Uterus (tissue), 2 donors: ENCODE results near the gene RBMS1.

ENCODE experiments used
- POLR2A ChIP-seq, 2 donors: fragments of 450-650 bp; IDR thresholded peaks; one replicate each; pipeline ENCODE4 v1.6.1; 2016; ENCODE audit warnings: antibody characterized with exemption in 2 of 2, mild to moderate bottlenecking in 1 of 2, moderate library complexity in 1 of 2
- TF ChIP-seq, protein P1 (sequence below), 4 experiments: fragments of 200-600 bp in 2 of 4; fragments of 450-650 bp in 2 of 4; sonication (generic) in 2 of 4; IDR thresholded peaks; one replicate each; pipeline ENCODE4 v1.5.1; 2016 to 2019; ENCODE audit warnings: antibody characterized with exemption in 4 of 4, mild to moderate bottlenecking in 2 of 4, moderate library complexity in 1 of 4

DNA sequence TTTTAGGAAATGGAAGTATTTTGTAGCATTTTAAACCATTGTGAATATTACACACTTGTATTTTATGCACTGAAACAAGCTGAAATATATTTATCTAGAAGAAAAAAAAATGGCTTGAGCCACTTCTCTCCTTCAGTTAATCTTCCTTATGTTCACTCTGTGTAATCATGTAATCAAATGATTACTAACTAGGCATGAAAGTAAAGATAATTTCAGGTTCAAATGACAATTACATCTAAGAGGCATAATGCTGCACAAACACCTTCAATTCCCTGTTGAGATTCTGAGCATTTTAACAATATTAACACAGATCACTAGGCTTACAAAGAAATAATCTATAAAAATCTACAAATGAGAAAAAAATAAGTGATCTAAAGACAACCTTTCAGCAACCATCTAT, 173.9 kb downstream of the RBMS1 start:
- TF ChIP-seq, protein P1, sequence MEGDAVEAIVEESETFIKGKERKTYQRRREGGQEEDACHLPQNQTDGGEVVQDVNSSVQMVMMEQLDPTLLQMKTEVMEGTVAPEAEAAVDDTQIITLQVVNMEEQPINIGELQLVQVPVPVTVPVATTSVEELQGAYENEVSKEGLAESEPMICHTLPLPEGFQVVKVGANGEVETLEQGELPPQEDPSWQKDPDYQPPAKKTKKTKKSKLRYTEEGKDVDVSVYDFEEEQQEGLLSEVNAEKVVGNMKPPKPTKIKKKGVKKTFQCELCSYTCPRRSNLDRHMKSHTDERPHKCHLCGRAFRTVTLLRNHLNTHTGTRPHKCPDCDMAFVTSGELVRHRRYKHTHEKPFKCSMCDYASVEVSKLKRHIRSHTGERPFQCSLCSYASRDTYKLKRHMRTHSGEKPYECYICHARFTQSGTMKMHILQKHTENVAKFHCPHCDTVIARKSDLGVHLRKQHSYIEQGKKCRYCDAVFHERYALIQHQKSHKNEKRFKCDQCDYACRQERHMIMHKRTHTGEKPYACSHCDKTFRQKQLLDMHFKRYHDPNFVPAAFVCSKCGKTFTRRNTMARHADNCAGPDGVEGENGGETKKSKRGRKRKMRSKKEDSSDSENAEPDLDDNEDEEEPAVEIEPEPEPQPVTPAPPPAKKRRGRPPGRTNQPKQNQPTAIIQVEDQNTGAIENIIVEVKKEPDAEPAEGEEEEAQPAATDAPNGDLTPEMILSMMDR (IDR thresholded peaks at IDR 0.05) = no peak
- TF ChIP-seq POLR2A (IDR thresholded peaks at IDR 0.05) = no peak
